Measurements from ENCODE around the gene PSMD14.
"Not testable (repeated sequence)": the region's sequence is repeated elsewhere in the genome, so short reads cannot be mapped to it uniquely, and the experiment has no call there.

PSMD14 gene

DNA sequence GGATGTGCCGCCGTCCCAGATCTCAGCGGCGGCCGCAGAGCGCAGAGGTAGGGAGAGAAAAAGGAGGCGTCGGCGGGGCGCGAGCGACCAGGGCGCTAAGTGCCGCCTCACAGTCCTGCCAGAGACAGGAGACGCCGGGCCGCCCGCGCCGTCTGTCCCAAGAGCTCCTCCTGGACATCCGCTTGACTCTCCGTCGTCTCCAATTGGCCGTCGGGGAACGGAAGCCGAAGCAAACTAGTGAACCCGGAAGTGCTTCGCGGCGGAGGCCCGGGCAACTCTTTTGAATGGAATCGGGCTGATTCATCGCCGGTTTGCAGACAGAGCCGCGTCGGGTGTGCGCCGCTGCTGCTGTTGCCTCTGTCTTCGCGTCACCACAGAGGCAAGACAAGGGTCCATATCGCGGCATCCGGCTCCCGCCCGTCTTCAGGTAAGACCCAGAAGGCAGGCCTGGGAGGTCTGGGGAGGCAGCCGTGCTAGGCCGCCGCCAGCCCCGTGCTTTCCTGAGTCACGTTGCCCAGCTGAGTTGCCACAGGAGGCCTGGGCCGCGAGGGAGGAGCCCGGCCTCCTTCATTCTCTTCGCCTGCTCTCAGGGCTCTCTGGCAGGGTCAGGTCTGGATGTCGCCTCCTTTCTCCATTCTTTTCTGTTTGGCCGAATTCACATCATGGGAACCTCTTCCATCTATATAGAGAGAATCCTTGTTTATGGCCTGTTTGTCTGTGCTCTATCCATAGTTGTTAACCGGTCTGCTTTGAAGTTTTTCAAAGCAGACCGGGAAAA lies at the start of gene PSMD14:
PSMD14 (plus strand) TSS at position 248 of the 778 bp plus-strand sequence. CDS start 10,401 bp downstream, outside the sequence.
- Histone ChIP-seq H3K4me3 (peak within 1 kb of the TSS; percentile 79), H3K4me2 (peak within 1 kb of the TSS; percentile 84), H3K9me3 (peaks cover 18% of the 10 kb centered on the region), H4K20me1 (peaks cover 35% of the 10 kb centered on the region), H3K9ac (peak within 1 kb of the TSS; percentile 90), H3K4me1 (peaks cover 28% of the 10 kb centered on the region), H3K27me3 (no peaks in the 10 kb centered on the region), H3K27ac (peak within 1 kb of the TSS; percentile 93), H3K36me3 (peaks cover 24% of the 10 kb centered on the region)
- TF ChIP-seq Cebpa-rat (IDR thresholded peaks at IDR 0.05) = no peak

DNA sequence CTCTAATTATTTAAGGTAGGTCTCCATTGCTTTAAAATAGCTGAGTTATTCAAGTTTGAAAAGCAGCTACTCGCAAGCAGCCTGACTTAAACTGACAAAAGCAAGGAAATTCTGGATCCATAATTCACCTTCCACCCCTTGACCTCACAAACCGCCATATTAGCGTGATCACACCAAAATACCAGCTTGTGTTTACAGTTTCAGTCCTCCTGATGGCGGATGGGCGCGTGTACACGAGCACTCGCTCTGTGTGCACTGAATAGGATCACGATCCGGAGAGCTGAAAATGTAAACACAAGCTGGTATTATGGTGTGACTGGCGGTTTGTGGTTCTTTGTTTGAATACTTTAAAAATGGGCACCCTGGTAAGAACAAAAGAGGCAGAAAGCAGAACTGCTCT lies 42.4 kb upstream of the PSMD14 start:
- Histone ChIP-seq H3K4me2 (no peak overlapping the region), H3K36me3 (no peaks in the 10 kb centered on the region), H3K9ac (no peak overlapping the region), H3K9me3 (no peaks in the 10 kb centered on the region), H3K27ac (no peak overlapping the region), H3K27me3 (no peaks in the 10 kb centered on the region), H4K20me1 (no peaks in the 10 kb centered on the region), H3K4me1 (no peaks in the 10 kb centered on the region), H3K4me3 (no peak overlapping the region)
- no peak for TF ChIP-seq Cebpa-rat (IDR thresholded peaks at IDR 0.05)

DNA sequence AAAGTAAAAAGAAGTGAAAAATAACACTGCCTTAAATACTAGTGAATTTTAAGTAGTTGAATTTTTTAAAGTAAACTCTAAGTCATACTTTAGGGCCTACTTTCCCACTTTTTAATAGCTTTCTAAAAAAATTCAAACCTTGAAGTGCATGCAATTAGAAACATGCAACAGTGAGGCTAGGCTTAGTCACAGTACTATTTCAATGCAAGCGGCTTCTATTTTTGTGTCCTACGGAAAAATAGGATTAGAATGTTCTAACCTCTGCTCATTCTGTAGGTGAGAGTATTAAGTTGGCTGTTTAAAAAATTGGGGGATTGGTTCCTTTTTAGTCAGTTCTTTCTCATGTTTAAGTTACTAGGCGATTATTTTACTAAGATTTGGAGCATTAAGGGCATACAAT lies 39.1 kb upstream of the PSMD14 start:
- no peaks in the 10 kb centered on the region for H3K27me3 ChIP-seq
- H3K36me3 ChIP-seq = no peaks in the 10 kb centered on the region

DNA sequence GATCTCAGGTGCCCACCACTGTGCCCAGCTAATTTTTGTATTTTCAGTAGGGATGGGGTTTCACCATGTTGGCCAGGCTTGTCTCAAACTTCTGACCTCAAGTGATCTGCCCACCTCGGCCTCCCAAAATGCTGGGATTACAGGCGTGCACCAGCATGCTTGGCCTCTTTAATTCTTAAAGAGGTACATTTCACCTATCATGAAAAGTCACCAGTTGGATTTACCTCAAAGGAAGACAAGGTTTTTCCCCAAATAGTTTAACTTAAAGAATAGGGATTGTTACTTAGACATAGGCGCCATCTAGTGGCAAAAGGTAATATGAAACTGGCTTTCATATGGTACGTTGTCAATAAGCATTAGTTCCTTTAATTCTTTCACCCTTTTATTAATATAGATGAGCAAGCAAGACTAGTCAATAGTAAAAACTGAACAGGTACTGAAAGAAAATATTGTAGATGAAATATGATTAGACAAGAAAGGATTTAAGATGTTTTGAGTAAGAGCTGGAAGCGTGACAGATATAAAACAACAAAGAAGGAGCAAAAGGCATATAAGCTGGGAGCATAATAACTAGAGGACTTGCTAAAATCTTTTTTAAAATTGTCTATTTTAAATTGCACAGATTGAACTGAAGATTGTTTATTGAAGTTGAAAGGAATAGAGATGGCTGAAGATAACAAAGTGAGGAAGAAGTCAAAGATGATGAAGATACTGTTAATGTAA lies 35.0 kb upstream of the PSMD14 start:
- no peaks in the 10 kb centered on the region for H3K4me1 ChIP-seq
- no peak overlapping the region for H3K4me2 ChIP-seq
- H3K9ac ChIP-seq = no peak overlapping the region
- no peaks in the 10 kb centered on the region for H4K20me1 ChIP-seq
- no peaks in the 10 kb centered on the region for H3K27me3 ChIP-seq
- no peak overlapping the region for H3K4me3 ChIP-seq
- H3K9me3 ChIP-seq = no peaks in the 10 kb centered on the region
- no peaks in the 10 kb centered on the region for H3K36me3 ChIP-seq
- TF ChIP-seq Cebpa-rat (IDR thresholded peaks at IDR 0.05) = no peak
- H3K27ac ChIP-seq = no peak overlapping the region

More for the DNA sequence above, 39.1 kb upstream of the PSMD14 start:
- Histone ChIP-seq H3K9ac (no peak overlapping the region), H4K20me1 (no peaks in the 10 kb centered on the region), H3K4me3 (no peak overlapping the region), H3K27ac (no peak overlapping the region), H3K4me1 (no peaks in the 10 kb centered on the region), H3K9me3 (no peaks in the 10 kb centered on the region), H3K4me2 (no peak overlapping the region)
- TF ChIP-seq Cebpa-rat (IDR thresholded peaks at IDR 0.05) = no peak

DNA sequence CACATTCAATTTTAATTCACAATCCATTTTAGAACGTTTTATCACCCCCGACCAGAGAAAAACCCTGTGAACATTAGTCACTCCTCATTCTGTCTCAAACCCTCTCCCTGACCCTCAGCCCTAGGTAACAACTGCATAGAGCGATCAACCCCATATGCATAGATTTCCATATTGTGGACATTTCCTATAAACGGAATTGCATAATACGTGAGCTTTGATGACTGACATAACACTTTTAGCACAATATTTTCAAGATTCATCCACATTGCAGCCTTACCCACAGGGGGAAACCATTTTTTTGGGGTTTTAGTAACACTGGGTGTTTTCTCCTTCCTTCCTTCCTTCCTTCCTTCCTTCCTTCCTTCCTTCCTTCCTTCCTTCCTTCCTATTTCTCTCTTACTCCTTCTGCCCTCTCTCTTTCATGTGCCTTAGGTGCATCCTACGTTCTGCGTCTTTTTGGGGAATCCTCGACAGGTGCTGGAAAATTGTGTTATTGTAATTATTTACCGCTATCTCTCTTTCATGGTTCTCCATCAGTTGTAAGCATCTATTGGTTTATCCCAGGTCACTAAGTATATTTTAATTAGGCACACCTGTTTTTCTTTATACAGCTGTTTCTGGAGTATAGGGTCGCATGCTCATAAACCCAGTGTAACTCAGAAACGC lies 29.5 kb upstream of the PSMD14 start:
- not testable (repeated sequence) for H3K9me3 ChIP-seq, H3K27me3 ChIP-seq, H3K9ac ChIP-seq, H3K4me2 ChIP-seq, H4K20me1 ChIP-seq, H3K4me1 ChIP-seq, H3K27ac ChIP-seq, H3K4me3 ChIP-seq, H3K36me3 ChIP-seq
- peak; percentile 48; the same call in 1 of the 2 replicates for TF ChIP-seq Cebpa-rat (IDR thresholded peaks at IDR 0.05)

DNA sequence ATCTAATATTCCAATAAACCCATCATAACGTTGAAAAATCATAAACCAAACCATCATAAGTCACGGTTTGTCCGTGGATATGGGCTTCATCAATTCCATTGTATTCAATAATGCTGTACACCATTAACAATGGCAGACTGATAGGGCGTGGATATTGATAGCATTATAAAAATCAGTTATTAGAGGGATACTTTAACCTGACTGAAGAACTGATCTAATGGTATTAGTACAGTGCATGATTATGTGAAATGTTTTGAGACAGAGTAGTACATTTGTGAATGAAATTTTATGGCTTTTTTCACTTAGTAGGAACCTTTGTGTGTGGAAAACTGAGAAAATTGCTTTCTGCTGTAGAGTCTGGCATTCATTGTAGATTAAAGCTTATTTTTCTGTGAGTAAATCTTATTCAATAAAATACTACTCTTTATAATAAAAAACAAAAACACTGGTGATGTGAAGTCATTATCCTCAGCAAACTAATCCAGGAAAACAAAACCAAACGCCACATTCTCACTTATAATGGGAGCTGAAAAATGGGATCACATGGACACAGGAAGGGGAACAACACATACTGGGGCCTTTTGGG lies 28.9 kb upstream of the PSMD14 start:
- H3K4me1 ChIP-seq, H3K9ac ChIP-seq, H3K36me3 ChIP-seq, H3K4me3 ChIP-seq, H3K4me2 ChIP-seq, H3K27me3 ChIP-seq, H3K27ac ChIP-seq, H4K20me1 ChIP-seq, H3K9me3 ChIP-seq: not testable (repeated sequence)

DNA sequence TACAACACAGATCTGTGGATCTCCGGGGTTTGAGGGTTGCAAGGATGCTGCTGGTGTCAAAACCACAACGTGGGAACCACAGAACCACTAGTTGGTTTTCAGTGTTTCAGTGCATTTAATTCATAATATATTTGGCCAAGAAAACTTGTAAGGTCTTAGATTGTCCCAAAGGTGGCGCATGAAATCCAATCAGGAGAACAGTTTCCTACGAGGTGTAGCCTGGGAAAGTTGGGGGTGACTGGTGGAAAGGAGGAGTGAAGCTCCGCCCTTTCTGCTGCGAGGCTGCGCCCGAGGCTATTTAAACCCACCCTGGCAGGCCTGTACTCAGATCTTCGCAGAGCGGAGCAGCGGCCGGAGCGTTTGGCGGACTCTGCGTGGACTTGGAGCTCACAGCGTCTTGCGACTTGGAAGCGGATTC lies 27.3 kb upstream of the PSMD14 start:
- H3K27ac ChIP-seq, H3K4me2 ChIP-seq, H3K4me1 ChIP-seq, H3K36me3 ChIP-seq, H4K20me1 ChIP-seq, H3K9ac ChIP-seq, H3K4me3 ChIP-seq, H3K27me3 ChIP-seq: not testable (repeated sequence)
- H3K9me3 ChIP-seq = peaks cover 11% of the 10 kb centered on the region; the same call in 1 of the 2 replicates

DNA sequence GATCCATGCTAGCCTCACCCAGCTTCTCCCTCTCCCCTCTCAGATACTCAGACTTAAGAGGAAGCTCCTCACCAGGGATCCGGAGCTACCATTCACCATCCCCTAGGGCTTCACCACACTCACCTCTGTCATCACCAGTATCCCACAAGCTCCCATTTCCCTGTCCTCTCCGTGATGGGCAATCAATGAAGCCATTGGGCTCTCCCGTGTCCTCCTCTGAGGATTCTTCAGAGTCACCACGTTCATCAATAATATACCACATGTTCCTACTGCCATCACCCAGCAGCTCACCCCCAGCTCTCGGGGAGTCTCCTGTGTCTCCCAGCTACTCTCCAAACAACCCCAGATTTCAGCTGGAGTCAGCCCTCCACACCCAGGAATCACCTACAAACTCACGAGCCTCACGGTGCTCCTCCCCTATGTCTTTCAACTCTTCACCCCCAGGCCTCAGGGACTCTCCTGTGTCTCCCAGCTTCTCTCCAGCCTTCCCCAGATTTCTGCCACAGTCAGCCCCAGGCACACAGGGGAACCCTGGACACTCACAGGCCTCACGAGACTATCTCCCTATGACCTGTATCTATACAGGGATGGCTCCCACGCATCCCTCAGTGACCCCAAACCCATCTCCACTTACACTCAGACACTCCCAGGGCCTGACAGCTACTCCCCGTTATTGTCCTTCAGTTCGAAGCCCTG lies 26.5 kb upstream of the PSMD14 start:
- not testable (repeated sequence) for H3K9ac ChIP-seq, H3K4me2 ChIP-seq, H3K27me3 ChIP-seq, H3K36me3 ChIP-seq, H3K4me3 ChIP-seq, H3K27ac ChIP-seq, H4K20me1 ChIP-seq, H3K4me1 ChIP-seq
- peaks cover 20% of the 10 kb centered on the region; the same call in 1 of the 2 replicates for H3K9me3 ChIP-seq

DNA sequence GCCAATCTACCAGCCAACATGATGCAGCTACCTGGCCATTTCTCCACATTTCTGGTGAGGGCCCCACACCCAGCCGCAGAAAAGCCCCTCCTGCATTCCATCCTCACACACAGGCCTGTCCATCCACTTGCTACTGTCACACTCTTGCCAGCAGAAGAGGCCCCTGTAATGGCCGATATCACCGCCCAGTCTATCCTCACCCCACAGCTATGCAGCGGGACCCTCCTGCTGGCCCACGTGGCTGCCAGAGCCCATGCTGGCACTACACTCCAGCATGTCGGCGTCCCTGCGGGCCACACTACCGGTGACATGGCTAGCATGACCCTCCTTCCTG lies 25.9 kb upstream of the PSMD14 start:
- not testable (repeated sequence) for H3K4me1 ChIP-seq, H3K4me3 ChIP-seq, H3K36me3 ChIP-seq, H3K9ac ChIP-seq, H3K27ac ChIP-seq, H4K20me1 ChIP-seq, H3K4me2 ChIP-seq, H3K27me3 ChIP-seq
- peaks cover 20% of the 10 kb centered on the region; the same call in 1 of the 2 replicates for H3K9me3 ChIP-seq
